Measurements from ENCODE around the gene DSEL. TPM values are rescaled to one million over a fixed set of nuclear protein-coding genes. Genes with fewer than 3 reads are reported as not detected.

The DSEL gene
- total RNA-seq, 1 experiment from 2014 or later = 164 TPM

DNA sequence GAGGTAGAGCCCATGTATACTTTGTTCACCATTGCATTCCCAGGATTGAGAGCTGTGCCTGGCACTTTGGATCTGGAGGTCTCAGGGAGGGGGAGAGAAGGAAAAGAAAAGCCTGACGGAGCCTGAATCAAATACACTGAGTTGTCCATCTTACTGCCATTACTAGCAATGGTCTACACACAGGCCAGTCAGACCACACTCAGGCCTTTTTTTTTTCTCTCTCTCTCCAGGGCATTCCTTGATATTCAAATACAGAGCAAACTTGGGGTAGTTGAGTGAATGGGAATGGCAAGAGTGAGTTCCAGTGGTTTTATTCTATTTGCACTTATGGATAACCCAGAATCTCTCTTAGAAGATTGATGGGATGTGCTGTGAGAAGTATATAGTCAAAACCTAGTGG, 11.8 kb downstream of the DSEL start:
- no peak for DNase-seq (ENCODE audit: low read depth)

DNA sequence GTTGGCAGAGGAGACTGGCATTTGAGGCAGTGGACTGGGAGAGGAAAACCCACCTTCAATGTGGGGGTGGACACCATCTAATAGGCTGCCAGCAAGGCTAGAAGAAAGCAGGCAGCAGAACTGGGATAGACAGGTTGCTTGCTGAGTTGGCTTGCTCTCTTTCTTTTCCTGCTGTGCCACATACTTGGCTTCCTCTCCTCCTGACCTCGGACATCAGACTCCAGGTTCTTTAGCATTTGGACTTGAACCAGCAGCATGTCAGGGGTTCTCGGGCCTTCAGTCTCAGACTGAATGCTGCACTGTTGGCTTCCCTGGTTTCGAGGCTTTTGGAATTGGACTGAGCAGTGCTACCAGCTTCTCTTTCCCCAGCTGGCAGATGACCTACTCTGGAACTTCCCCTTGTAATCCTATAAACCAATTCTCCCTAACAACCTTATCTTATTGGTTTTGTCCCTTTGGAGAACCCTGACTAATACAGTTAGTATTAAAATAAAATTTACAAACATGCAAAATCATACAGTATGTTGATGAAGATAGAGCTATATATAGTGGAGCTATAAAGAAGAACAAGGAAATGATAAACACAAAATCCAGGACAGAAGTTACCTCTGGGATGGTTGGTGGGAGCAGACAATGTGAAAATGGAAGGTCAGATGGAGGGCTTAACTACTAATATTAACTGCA, 15.9 kb downstream of the DSEL start:
- DNase-seq (ENCODE audit: low read depth) = no peak

DNA sequence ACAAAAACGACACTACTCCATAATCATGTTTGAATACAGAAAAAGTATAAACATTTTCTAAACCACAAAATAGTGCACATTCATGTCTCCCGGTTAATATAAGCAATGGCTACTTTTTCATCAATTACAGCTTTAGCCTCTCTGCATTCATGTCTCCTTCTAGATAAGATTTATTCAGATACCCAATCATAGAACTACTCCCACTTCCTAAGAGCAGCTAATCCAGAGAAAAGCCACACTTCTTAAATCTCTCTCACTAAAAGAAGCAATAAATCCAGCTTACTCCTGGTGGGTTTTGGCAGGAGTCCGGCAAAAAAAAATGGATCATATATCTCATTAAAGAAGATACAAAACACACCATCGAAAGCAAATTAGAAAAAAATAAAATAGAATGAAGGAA, 20.1 kb downstream of the DSEL start:
- DNase-seq (ENCODE audit: low read depth) = no peak

DNA sequence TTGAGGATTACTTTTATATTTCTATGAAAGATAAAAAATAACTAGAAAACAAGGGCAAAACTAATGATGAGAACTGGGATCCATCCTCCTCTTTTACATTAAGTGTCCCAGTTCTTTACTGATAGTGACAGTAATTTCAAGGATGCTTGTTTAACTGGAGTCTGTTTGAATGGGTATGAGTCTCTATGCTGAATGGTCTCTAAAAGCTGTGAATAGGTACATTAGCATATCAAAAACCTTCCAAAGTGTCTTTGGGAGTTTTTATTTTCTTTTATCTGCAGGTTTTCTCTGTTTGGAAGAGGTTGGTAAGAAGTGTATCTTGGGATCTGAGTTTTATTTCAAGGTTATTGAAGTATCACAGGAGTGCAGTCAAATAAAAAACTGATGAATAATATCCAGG, 30.0 kb downstream of the DSEL start:
- DNase-seq (ENCODE audit: low read depth) = no peak

DNA sequence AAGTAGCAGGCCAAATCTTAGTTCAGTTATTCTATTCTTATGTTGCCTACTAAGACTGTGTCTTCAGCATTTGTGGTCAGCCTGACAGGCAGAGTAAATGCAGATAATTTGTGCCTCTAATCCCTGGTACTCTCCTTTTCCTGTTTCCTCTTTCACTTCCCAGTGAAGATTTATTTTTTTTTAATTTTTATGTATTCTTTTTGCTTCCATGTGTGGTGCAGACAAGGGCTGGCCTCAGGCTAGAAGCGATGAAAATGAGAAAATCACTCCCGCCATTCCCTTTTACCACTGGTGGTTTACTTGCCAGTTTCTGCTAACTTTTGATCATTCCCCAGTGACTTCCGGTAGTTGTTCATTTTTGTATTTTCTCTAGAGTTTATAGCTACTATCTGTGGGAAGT, 30.9 kb downstream of the DSEL start:
- no peak for DNase-seq (ENCODE audit: low read depth)

DNA sequence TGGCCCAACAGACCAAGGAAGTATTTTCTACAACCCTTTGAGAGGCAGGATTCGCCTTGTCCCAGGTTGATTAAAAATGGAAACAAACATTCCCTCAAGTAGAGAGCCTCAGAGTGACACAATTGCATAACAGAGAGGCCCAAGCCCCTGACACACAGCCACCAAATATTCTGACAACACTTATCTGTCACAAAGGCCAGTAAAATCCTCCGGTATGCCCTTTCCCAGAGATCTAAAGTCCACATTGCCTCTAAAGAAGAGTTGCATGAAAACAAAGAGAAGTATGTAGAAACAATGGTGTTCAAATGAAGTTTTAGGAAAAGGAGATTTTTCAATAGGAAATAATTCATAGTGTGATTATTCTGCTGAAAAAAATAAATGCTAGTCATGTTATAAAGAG, 32.1 kb downstream of the DSEL start:
- no peak for DNase-seq (ENCODE audit: low read depth)

DNA sequence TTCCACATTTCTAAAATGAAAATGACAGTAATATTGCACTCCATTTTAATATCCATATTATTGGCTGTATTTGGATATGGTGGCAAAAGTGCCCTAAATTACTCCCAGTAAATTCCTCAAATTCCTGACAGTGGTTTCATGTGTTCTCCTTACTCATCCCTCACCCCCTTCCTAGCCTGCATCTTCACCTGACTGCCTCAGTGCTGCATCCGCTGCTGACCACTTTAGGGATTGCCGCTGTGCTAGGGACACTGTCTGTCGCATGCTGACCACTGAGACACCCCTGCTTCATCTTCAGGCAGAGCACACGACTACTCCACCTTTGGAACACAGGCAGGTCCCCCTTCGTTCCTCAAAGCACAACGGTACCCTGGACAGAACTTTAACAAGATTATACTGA, 32.6 kb downstream of the DSEL start:
- no peak for DNase-seq (ENCODE audit: low read depth)

DNA sequence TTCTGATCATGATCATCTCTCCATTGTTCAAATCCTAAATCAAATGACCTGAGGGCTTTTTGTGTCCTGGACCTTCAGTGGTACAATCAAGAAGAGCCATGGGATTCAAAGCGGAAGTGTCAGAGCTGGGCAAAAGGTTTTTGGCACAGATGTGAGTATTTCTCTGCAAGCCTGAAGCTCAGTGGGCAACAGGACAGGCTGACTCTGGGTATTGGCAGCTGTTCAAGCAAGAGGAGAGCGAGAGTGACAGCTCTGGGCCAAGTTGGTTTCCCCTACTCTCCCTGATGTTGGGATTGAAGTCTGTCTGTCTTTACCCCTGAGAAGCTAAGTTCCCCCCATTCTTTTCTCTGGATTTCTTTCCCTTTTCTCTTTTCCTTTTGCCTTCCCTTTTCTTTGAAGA, 33.3 kb downstream of the DSEL start:
- peak; percentile 74 for DNase-seq (ENCODE audit: low read depth)

DNA sequence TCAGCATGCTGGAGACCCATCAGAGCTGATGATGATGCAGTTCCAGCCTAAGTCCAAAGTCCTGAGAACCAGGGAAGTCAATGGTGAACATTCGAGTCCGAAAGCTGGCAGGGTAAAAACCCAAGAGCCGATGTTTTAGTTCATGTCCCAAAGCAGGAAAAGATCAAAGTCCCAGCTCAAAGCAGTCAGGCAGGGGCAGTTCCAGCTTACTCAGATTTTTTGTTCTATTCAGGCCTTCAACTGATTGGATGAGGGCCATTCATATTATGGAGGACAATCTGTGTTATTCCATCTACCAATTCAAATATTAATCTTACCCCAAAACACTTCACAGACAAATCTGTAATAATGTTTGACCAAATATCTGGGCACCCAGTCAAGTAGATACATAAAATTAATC, 38.3 kb downstream of the DSEL start:
- no peak for DNase-seq (ENCODE audit: low read depth)

DNA sequence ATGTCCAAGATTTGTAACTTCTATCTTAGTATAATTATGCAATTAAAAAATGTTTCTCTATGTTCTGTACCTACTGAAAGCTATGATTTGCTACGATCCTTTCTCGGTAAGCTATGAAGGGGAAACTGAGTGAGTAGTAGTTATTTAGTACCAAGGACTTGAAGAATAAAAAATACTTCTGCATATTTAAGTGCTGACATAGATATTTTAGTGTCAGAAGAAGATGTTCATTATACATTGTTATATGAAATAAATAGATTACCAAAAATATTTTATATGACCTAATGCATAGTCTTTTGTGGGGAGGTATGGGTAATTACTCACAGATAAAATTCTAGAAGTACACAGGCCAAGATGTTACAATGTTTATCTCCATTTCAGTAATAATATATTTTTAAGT, 39.0 kb downstream of the DSEL start:
- DNase-seq (ENCODE audit: low read depth) = no peak

DNA sequence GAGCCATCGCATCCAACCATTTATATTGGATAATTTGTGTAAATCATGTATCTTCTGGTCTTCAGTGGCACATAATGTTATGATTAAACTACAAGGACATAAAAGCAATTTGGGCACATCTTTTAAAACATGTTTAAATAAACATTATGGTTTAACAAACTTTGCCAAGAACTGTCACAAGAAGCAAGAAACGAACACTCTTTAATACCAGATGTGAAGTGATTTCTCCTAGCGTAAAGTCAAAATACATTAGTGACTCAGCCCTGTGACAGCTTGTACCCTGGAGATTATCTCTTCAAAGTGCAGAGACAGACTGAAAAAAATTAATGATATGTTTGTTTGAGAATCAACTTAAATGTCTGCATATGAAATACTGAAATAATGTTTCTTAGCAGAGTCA, 39.9 kb downstream of the DSEL start:
- peak; percentile 23 for DNase-seq (ENCODE audit: low read depth)

DNA sequence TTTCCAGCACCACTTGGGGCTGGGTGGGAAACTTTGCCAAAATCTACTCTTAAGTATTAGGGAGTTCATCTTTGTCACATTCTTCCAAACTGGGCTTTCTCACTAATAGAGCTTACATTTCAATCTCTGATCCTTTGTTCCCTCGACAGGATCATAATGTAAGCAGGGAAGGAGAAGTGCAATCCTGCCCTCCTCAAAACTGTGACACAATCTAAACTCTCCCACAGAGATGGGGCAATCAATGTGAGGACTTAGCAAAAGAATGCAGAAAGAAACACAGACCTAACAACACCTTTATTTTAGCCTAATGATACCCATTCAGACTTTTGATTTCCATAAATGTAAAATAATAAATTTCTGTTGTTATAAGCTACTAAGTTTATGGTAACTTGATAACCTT, 40.8 kb downstream of the DSEL start:
- peak; percentile 41 for DNase-seq (ENCODE audit: low read depth)

DNA sequence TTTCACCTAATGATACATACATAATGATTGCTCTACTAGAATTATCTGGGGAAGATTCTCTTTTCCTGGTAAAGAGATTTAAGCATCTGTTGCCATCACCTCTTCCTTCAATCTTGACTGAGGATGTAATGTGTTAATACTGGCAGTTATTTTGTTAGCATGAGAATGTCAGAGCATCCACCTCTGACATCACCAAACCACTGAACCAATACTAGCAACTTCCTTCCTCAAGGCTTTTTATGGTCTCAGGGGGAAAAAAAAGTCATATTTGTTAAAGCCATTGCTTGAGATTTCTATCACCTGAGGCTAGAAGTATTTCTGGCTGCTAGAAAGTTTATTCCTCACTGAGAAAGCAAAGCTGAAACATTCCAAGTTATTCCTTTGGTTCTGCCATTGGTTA, 48.5 kb downstream of the DSEL start:
- no peak for DNase-seq (ENCODE audit: low read depth)

DNA sequence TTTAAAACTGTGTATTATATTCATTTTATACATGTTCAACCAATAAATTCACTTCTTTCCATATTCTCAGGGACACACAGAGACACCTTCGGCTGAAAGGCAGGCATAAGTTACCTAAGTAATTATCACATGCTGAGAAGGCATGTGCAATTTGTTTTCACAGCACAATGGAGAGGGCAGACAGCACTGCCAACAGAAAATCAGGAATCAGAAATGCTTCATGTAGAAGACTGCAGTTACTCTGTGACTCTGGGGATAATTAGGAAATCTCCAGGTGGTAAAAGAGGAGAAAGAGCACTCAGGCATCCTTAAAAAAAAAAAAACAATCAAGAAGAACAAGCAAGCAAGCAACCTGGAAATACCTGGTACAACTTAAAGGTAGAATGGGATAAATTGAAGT, 49.3 kb downstream of the DSEL start:
- DNase-seq (ENCODE audit: low read depth) = no peak

DNA sequence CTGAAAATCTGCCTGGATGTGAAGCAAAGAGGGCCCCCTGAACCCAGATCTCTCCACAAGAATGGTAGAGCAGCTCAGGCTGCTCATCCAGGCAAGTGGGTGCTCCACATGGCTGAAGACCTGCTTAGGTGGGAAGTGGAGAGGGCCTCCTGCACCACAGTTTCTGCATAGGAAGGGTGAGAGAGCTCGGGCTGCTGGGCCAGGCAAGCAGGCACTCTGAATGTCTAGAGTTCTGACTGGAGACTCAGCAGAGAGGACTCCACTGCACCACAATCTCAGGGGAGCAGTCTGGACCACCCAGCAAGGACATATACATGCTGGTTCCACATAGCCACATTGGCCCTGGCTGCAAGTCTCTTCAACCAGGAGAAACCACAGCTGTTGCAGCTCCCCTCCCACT, 52.0 kb downstream of the DSEL start:
- DNase-seq (ENCODE audit: low read depth) = no peak

DNA sequence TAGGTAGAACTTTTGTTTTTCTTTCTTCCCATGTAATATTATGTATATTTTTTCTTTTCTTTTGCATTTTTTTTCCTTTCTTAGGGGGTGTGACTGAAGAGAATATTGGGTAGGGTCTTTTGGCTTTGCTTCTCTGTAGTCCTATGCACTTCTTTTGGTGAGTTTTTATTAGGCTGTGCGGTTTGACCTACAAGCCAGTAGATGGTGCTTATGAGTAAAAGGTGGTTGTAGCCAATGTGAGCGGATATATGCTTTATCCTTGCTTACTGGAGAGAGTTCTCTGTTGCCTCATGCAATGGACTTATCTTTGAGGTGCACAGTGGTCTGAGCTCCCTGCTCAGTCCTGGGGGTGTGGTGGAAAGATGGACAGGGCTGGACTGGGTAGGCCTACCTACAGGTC, 52.7 kb downstream of the DSEL start:
- DNase-seq (ENCODE audit: low read depth) = no peak

DNA sequence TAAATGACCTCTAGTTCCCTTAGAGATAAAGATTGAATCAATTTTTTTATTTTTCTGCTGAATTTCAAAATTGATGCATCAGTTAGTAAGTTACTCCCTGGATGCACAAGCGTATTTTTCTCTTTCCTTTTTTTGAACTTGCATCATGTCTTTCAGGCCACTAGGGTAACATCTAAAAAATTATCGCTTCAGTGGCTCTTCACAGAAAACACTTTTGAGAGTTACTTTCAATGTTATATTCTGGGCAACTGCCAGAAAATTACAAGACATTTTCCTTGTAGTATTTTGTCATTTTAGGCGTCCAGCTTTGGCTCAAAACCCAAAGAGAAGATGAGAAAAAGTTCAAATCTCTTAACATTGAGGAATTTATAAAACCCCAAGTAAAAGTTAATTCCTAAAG, 59.8 kb downstream of the DSEL start:
- DNase-seq (ENCODE audit: low read depth) = peak; percentile 20

Measured in LHCN-M2 (cell line).